ENCODE data around the gene C6orf89.
"Not testable (repeated sequence)": the region's sequence is repeated elsewhere in the genome, so short reads cannot be mapped to it uniquely, and the experiment has no call there.

Gene C6orf89

DNA sequence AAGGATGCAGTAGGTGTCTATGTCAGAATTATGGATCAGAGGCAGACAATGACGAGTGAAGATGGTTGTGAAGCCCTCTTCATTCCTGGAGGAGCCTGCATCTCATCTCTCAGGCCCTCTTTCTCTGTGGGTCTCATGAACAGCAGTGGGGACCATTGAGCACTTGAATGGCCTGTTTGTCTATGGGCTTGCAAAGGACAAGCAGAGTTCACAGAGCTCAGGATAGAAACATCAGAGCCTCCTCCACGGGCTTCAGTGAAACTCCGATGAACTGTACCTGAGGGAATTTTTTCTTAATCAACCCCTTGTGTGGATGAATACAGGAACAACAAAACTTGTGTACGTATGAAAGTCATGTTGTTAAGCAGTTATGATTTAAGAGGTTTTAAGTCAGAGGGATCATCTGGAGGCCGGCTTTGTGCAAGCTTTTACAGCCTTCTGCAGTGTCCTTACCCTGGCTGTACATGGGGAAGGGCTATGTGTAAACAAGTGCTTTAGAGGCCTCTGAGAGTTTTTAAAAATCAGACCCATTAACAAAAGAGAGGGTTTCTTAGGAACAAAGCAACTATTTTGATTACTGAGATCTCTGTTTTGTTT is 39.1 kb downstream of the C6orf89 start:
- DNase-seq = no peak

DNA sequence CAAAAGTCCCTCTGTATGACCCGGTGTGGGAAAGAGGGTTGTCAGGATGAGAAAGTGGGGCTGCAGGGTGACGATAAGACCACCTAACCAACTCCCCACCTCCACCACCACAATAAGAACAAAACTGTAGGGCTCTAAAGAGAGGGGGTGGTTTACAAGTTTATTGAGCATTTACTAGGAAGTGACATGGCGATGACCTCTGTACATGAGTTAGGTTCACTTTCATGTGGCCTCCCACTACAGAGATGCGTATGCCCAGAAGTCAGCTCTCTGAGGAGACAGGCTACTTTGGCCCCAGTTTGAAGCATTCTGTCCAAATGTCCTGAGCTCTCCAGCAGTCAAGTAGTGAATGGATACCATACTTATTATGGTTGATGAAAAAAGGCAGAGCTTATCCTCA is 40.1 kb downstream of the C6orf89 start:
- no peak for DNase-seq

DNA sequence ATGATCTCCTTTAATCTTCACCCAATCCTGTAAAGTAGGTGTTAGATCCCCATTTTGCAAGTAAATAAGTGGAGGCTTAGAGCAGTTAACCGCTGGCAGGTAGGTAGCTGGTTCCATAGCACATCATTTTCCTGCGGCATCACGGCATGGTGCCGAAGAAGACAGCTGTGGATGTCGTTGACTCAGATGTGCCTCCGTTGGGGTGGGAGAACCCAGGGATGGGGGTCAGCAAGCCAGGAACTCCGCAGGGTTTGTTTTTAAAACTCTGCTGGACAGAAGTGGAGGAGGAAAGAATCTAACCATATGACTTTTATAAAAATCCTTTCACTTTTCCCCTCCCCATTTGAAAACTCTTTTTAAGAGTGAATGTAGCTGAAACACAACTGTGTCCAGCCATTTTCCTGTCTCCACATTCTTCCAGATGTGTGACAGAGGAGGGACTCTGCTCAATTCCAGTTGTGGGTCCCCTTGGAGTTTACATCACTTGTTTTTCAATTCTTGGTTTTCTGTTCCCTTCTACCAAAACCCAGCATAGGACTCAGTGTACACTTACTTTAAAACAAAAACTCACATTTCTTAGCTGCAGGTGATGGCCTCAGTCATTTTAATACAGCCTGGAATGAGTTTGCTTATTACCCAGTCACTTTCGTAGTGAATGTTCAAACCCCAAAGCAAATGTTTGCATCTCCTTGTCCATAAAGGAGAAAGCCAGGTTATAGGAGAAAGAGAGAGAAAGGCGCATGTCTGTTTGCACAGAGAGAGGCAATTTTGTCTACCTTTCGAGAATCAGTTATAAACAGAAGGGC is 41.2 kb downstream of the C6orf89 start:
- no peak for DNase-seq

DNA sequence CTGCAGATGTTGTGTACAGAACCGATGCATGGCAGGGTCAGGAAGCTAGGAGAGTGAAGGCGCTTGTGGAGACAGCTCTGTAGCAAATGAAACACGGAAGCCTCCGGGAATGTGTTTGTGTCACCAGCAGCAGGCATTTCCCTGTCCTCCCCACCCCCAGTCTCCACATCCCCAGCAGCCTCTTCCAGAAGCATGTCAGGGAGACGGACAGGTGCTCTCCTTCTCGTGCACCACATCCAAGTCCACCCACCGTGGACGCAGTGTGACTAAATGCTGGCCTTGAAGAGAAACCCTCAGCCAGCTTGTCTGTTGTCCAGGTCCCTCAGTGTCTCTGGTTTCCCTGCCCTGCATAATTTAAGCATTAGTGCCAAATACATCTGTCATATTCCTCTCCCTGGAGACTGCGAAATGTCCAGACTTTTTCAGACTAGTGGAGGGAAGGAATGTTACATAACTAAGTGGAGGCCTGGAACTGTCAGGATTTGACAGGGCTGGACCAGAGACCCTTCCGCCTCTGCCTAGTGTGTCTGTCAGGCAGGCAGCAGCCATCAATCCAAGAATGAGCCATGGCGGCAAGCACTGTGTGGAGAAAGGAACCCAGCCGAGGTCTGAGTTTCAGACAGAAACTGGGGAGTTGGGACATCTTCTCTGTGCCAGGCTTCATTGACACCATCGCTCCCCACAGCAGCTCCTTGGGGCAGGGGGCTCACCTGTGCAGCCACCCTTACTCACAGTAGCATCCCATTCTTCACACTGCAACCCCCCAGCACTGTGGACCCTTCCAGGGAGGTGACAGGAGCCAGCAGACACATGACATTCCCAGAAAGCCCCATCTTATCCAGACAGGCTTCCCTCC is 42.2 kb downstream of the C6orf89 start:
- peak; percentile 53 for DNase-seq

DNA sequence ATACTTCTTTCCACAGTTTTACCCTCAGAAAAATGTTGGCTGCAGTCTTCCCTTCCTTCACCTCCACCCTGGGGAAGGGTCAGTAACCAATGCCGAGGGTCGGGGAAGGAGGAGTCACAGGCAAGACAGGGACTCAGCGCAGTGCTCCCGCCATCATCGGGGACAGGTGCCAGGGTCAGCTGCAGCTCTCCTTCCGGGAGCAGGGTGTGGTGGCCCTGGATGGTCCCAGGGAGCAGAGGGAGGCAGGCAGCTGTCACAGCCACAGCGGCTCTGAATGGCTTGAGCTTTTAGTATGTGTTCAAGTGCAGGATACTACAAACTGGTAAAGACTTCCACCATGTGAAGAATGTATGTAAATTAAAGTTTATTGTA is 42.8 kb downstream of the C6orf89 start:
- peak; percentile 17 for DNase-seq

DNA sequence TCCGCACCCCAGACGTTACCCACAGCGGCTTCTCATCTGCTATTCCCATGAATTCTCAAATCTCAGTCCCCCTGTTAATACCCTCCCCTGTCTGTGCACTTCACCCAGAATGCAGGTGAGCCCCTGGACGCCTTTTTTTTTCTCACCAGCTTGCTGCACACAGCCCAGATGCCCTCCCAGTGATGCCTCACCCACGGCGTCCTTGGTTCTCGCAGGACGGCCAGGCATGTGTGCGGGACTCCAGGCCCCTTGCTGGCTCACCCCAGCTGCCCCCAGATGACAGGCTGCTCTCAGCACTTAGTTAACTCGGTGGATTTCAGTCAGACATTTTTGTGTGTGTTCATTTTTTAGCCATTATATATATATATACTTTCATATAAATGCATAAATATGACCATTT is 43.4 kb downstream of the C6orf89 start:
- DNase-seq = no peak

DNA sequence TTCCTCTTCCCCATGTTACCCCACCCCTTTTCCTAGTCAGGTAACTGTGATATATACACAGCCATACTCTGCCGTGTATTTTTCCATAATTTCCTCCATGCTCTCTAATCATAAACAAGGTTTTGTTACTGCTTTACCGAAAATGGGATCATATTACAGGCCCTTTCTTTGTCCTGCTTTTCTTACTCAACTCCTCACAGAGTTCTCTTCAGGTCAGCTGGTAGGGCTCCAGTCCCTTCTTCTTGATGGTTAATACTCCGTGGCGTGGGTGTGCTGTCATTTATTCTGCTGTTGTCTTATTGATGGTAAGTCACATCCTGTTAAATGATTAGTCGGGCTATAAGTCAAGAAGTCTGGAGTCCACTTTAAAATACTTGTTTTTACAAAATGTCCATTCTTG is 43.9 kb downstream of the C6orf89 start:
- DNase-seq = peak; percentile 18

DNA sequence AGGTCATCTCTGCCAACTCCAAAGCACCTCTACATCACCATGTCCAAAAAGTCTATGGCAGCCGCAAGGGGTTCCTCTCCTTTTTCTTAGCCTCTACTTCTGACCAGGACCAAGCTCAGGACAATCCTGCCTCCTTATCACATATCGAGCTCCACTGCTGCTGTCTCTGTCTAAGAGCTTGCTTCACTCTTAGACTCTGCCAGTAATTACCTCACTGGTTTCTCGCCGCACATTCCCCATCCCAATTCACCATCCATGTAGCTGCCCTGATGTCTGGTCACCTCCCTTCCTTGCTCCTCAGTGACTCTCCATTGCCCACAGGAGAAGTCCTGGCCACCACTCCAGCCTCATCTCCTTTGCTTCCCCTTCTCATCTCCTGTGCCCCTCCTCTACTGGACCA is 44.7 kb downstream of the C6orf89 start:
- no peak for DNase-seq

DNA sequence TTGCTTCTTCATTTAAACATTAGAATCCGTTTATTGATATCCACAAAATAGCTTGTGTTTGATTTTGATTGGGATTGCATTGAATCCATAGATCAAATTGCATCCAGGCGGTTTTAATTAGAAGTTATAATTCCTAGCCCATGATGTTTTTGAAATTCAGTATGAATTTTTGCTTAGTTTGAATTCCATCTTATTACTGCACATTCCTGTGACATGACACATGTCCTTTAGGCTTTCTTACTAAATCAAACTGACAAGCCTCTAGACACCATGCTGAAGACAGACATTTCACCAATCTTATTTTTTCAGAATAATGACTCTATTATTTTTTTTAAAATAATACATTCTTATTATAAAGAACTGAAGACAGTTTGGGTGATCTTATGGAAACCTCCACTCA is 47.4 kb downstream of the C6orf89 start:
- DNase-seq = peak; percentile 55

DNA sequence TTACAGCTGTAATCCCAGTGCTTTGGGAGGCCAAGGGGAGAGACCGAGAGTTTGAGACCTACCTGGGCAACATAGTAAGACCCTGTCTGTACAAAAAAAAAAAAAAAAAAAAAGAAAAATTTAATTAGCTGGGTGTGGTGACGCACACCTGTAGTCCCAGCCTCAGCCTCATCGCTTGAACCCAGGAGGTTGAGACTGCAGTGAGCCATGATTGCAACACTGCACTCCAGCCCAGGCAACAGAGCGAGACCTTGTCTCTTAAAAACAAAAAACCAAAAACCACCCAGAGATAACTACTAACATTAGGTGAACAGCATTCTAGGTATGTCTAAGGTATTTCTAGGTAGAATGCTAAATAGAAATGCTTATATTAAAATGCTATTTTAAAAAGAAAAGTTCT is 47.8 kb downstream of the C6orf89 start:
- no peak for DNase-seq

DNA sequence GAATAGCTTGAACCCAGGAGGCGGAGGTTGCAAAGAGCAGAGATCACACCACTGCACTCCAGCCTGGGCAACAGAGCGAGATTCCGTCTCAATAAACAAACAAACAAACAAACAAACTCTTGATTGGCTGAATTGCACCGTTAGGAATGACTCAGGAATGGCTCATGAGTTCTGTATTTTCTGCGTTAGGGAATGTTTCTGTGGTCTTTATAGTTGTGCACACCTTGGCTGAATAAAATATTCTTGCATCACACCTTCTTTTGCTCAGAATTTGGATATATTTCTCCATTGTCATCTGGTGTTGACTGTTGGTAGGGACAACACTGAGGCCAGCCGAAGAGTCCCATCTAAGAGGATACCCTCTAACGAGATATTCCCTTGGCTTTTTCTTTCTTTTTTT is 49.1 kb downstream of the C6orf89 start:
- DNase-seq = no peak

DNA sequence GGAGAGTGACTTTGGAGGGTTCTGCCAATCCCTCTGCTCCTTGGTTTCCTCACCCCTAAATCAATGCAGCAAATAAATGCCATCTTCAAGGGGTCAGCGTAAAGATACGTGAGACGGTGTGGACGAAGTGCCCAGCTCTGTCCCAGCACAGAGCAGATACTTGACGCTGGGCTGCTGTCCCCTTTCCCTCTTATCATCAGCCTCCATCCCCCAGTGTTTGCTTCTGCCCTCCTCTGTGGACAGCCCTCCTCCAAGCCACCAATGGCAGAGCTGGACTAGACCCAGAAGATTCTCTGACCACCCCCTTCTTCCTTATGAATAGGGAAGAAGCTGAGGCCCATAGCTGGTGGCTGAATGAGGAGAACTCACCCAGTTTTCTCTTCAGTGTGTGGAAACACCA is 51.1 kb downstream of the C6orf89 start:
- DNase-seq = no peak

DNA sequence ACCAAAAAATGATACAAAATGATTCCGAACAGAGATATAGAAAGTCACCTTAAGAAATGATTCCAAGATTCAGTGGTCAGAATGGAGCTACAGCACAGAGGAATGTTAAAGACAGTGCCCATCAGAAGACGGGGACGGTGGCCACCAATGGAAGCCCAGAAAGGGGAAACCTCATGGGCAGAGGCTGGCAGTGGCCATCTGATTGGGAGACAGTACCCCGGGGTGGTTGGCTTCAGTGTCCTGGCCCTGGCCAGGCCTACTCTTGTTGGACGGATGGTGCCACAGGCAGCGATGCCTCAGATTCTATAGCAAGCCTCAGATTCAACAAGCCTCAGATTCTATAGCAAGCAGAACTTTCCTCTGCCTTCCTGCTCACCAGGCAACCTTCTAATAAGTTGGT is 52.1 kb downstream of the C6orf89 start:
- DNase-seq = no peak

DNA sequence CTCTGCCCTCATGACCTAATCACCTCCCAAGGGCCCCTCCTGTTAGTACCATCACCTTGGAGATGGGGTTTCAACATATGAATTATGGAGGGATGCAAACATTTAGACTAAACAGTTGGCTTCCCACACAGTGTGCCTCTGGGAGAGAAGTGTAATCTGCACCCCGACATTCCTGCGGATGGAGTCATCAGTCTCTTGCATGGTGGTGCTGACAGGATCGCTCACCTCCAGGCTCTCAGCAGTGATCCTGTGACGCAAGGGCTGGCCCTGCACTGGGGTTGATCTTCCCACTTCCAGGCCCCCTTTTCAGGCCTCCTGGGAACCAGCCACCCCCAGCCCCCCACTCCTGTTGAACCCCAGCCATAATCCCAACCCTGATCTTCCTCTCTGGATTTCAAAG is 52.8 kb downstream of the C6orf89 start:
- DNase-seq = no peak

DNA sequence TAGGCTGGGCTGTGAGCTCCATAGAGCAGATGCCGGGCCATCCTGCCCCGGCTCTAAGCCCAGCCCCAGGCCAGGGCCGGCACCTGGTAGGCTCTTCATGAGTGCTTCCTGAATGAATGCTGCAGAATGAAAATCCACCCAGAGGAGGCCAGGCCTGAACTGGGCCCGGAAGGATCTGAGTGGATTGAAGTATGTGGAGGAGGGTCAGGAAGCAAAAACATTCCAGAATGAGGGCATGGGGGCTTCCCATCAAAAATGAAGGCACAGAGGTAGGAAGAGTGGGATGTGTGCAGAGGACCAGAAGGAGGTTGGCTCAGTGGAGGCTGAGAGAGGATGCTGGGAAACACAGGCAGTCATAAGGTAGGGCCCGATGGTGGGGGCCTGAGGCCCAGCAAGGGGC is 53.3 kb downstream of the C6orf89 start:
- DNase-seq = not testable (repeated sequence)

DNA sequence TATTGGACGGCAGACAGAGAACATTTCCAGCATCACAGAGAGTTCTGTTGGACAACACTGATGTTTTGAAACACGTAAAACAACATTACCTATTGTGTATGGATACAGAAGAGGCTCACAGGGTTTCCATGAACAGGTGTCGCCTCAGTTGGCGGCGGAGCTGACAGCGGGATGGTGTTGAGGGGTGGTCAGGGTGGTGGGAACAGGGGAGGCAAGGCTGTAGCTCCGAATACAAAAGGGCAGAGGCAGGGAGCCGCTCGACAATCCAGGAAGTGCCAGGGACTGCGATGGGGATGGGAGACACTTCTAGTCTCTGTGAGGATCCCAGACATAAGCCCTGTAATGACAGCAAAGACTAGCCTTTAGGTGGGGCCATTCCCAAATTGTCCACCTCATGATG is 54.3 kb downstream of the C6orf89 start:
- DNase-seq = no peak

DNA sequence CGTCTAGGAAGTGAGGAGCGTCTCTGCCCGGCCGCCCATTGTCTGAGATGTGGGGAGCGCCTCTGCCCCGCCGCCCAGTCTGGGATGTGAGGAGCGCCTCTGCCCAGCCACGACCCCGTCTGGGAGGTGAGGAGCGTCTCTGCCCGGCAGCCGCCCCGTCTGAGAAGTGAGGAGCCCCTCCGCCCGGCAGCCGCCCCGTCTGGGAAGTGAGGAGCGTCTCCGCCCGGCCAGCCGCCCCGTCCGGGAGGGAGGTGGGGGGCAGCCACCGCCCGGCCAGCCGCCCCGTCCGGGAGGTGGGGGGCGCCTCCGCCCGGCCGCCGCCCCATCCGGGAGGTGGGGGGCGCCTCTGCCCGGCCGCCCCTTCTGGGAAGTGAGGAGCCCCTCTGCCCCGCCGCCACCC is 55.8 kb downstream of the C6orf89 start:
- DNase-seq = not testable (repeated sequence)

DNA sequence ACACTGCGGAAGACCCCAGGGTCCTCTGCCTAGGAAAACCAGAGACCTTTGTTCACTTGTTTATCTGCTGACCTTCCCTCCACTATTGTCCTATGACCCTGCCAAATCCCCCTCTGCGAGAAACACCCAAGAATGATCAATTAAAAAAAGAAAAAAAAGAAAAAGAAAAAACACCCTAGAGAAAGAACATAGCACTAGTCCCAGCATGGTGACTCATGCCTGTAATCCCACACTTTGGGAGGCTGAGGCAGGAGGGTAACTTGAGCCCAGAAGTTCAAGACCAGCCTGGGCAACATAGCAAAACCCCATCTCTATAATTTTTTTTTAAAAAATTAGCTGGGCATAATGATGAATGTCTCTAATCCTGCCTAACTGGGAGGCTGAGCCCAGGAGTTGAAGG is 56.6 kb downstream of the C6orf89 start:
- DNase-seq = not testable (repeated sequence)

DNA sequence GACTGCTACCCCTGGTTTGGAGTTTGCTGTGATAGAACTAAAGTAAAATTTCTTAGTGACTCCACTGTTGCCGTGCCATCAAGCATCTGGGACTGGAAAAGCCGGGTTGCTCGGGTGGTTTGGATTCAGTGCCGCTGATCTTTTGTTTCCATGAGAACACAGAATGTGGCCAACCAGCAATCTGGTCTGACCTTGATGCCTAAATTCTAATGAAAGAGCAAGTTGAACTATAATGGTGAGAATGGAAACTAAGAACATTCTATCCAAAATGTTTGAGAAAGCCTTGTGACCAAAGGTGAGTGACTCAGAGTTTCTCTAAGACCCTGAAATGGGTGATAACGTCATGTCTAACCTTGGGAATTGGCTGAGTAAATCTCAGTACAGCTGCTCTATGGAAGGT is 58.9 kb downstream of the C6orf89 start:
- no peak for DNase-seq

DNA sequence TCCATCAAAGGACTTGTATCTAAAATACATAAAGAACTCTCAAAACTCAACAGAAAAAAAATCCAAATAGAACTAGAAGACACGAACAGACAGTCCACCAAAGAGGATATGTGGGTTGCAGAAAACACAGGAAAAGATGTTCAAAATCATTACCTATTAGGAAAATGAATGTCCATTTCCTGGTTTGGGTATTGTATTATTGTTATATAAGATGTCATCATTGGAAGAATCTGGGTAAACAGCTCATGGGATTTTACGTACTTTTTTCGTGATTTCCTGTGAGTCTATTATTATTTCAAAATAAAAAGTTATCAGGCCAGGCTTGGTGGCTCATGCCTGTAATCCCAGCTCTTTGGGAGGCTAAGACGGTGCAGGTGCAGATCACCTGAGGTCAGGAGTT is 59.5 kb downstream of the C6orf89 start:
- no peak for DNase-seq

DNA sequence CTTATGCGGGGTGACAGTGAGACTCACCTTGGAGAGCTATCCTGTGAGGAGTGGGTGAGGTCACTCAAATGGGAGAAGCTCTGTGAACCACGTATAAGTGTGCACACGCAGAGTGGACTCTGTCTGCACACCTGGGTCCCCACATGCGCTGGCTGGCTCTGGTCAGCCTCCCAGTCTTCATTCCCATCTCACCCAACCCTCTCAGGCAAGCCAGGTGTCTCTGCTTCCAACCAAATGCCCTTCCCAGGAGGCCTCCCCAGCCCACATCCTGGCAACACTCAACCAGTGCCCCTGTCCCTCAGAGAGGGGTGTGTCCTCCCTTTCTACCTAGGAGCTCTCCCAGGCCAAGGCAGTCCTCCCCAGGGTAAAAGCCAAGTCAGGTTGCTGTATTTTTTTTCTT is 60.8 kb downstream of the C6orf89 start:
- DNase-seq = no peak

DNA sequence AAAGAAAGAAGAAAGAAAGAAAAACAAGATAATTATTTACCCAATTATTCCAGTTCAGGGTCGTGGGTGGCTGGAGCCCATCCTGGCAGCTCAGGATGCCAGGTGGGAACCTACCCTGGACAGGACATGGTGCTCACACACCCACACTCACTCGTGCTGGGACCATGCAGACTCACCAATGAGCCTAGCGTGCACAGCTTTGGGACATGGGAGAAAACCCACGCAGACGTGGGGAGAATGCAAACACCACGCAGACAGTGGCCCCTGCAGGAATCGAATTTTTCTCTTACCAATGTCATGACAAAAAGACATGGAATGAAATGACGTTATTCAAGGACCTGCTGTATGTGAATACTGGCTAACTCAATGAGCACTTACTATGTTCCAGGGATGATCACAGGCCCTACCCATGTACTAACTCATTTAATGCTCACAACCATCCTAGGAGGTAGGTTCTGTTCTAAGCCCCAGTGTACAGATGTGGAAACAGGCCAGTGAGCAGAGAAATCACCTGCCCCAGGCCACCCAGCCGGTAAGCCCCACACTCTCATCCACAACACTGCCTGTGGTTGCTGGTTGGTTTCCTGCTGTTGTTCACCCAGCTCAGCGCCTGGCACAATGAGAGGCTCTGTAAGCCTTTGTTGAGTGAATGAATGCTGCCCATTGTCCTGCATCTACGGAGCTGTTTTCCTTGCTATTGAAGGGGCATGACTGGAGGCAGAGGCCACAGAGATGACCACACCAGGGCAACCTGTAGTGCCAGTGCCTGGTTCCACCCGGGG is 62.0 kb downstream of the C6orf89 start:
- DNase-seq = no peak

DNA sequence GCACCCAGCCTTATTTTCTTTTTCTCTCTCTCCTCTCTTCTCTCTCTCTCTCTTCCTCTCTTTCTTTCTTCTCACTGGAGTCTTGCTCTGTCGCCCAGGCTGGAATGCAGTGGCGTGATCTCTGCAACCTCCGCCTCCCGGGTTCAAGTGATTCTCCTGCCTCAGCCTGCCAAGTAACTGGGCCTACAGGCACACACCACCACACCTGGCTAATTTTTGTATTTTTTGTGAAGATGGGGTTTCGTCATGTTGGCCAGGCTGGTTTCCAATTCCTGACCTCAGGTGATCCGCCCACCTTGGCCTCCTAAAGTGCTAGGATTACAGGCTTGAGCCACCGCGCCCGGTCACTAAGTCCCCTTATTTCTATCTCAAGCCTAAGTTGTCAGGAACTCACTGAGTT is 63.3 kb downstream of the C6orf89 start:
- not testable (repeated sequence) for DNase-seq
